HepG2 (cell line): ENCODE measurements around the gene HCLS1. TPM values are rescaled to one million over a fixed set of nuclear protein-coding genes. Genes with fewer than 3 reads are reported as not detected.

Source experiments
- ATAC-seq: fragments of 200-7000 bp; cut with Tn5 transposase; 3 replicates; pipeline ENCODE4 v1.9.1; 2020; ENCODE audit warnings: mild to moderate bottlenecking, moderate library complexity
- BruUV-seq: library from RNA; stranded (reverse); fragments of 400-500 nt; replicated peaks from 2 replicates; lab custom pipeline; 2021; lab: Mats Ljungman, UMichigan
- CTCF ChIA-PET: fragments of 300-600 bp; formaldehyde crosslinking; extraction: SDS; loops from one replicate; lab custom pipeline; 2021; ENCODE audit warnings: low total read pairs, inconsistent platforms, low intra/inter-chr PET ratio; lab: Yijun Ruan, JAX
- POLR2A ChIA-PET: fragments of 350-600 bp; sonication (Branson Sonifier 250); formaldehyde crosslinking; loops from one replicate; lab custom pipeline; 2020; ENCODE audit warnings: antibody characterized with exemption, inconsistent platforms; lab: Yijun Ruan, JAX
- DNase-seq: peaks from one replicate; pipeline ENCODE4 v3.0.0-alpha.2; 2015; ENCODE audit warnings: low spot score
- FAIRE-seq: peaks from 3 replicates; lab custom pipeline; 2011; peaks lifted over from hg19 to GRCh38; lab: Jason Lieb, UNC
- H2AFZ ChIP-seq: one replicate; pipeline ENCODE4 v1.6.1; 2011; ENCODE audit warnings: low read length, inconsistent platforms
- H3K27ac ChIP-seq: fragments of 300-600 bp; 3 replicates; pipeline ENCODE4 v1.8.0; 2011; ENCODE audit warnings: mixed run types, mild to moderate bottlenecking, mixed read lengths, low read length, inconsistent platforms; ENCODE audit not compliant: insufficient read depth; ENCODE audit errors: extremely low read length
- H3K27me3 ChIP-seq, 2 experiments: fragments of 200-600 bp in 1 of 2; 2 replicates in 1 of 2; 3 replicates in 1 of 2; pipeline versions ENCODE4 v1.6.0 to v1.8.0; 2011; ENCODE audit warnings: low read length in 2 of 2, mild to moderate bottlenecking in 2 of 2, moderate library complexity in 2 of 2, inconsistent platforms in 1 of 2; ENCODE audit not compliant: insufficient read depth in 2 of 2, control insufficient read depth in 1 of 2
- H3K36me3 ChIP-seq, 2 experiments: fragments of 200-600 bp in 1 of 2; replicated peaks in 1 of 2; 2 replicates in 1 of 2; 3 replicates in 1 of 2; pipeline versions ENCODE4 v1.5.1 to v1.8.0; 2011; ENCODE audit warnings: low read length in 2 of 2, inconsistent platforms in 1 of 2; ENCODE audit not compliant: insufficient read depth in 2 of 2, control insufficient read depth in 1 of 2
- H3K4me1 ChIP-seq: 2 replicates; pipeline ENCODE4 v1.5.1; 2012; ENCODE audit warnings: low read length, inconsistent platforms; ENCODE audit not compliant: insufficient read depth
- H3K4me2 ChIP-seq: 2 replicates; pipeline ENCODE4 v1.6.0; 2011; ENCODE audit warnings: low read depth, low read length, inconsistent platforms
- H3K4me3 ChIP-seq, 3 experiments: fragments of 200-600 bp in 1 of 3; sonication (generic), shearing (Covaris generic) in 1 of 3; replicated peaks in 1 of 3; 2 replicates each; pipeline ENCODE4 v1.5.1; 2011 to 2016; ENCODE audit warnings: low read length in 3 of 3, inconsistent platforms in 2 of 3, low read depth in 2 of 3, mild to moderate bottlenecking in 2 of 3, control low read depth in 1 of 3, mixed read lengths in 1 of 3; ENCODE audit not compliant: insufficient read depth in 1 of 3
- H3K79me2 ChIP-seq: one replicate; pipeline ENCODE4 v1.6.1; 2011; ENCODE audit warnings: low read length, inconsistent platforms; ENCODE audit not compliant: insufficient read depth
- H3K9ac ChIP-seq: 2 replicates; pipeline ENCODE4 v1.6.0; 2011; ENCODE audit warnings: mild to moderate bottlenecking, low read depth, low read length, inconsistent platforms; ENCODE audit not compliant: insufficient read depth
- H3K9me3 ChIP-seq: 2 replicates; pipeline ENCODE4 v1.5.1; 2012; ENCODE audit warnings: mild to moderate bottlenecking, low read length
- H4K20me1 ChIP-seq: 2 replicates; pipeline ENCODE4 v1.6.0; 2011; ENCODE audit warnings: inconsistent platforms, mild to moderate bottlenecking, low read length, moderate library complexity; ENCODE audit not compliant: insufficient read depth
- FOXC1 ChIP-seq: sonication (generic); formaldehyde crosslinking; IDR thresholded peaks from 2 replicates; pipeline ENCODE4 v1.8.0; 2022; ENCODE audit warnings: mild to moderate bottlenecking, missing genetic modification reagents, borderline replicate concordance
- FOXO1 ChIP-seq: sonication (generic); formaldehyde crosslinking; IDR thresholded peaks from 2 replicates; pipeline ENCODE4 v1.4.0; 2020; ENCODE audit warnings: missing genetic modification reagents
- GPBP1L1 ChIP-seq: sonication (generic); formaldehyde crosslinking; IDR thresholded peaks from 2 replicates; pipeline ENCODE4 v1.5.0; 2020; ENCODE audit warnings: mild to moderate bottlenecking, missing genetic modification reagents
- MAFK ChIP-seq, 2 experiments: IDR thresholded peaks in 1 of 2; conservative IDR thresholded peaks in 1 of 2; 2 replicates each; pipeline ENCODE4 v1.6.1; 2011; ENCODE audit warnings: improper control_type of control experiment in 2 of 2, low read length in 2 of 2
- NFE2L2 ChIP-seq: fragments of 150-350 bp; IDR thresholded peaks from 2 replicates; pipeline ENCODE4 v1.6.1; 2014; ENCODE audit warnings: low read length
- PBX3 ChIP-seq: sonication (generic); formaldehyde crosslinking; IDR thresholded peaks from 2 replicates; pipeline ENCODE4 v1.8.1; 2023; ENCODE audit warnings: missing genetic modification reagents, inconsistent platforms, borderline replicate concordance
- RERE ChIP-seq: IDR thresholded peaks from 2 replicates; pipeline ENCODE4 v1.6.1; 2016; ENCODE audit warnings: low read depth, missing genetic modification reagents, missing compliant biosample characterization
- STAT5B ChIP-seq: sonication (generic); formaldehyde crosslinking; IDR thresholded peaks from 2 replicates; pipeline ENCODE4 v1.4.0; 2020; ENCODE audit warnings: missing genetic modification reagents
- THYN1 ChIP-seq: sonication (generic); formaldehyde crosslinking; IDR thresholded peaks from 2 replicates; pipeline ENCODE4 v1.8.1; 2023; ENCODE audit warnings: low read depth, mild to moderate bottlenecking, moderate library complexity, missing genetic modification reagents, borderline replicate concordance
- ZBTB21 ChIP-seq: sonication (generic); formaldehyde crosslinking; IDR thresholded peaks from 2 replicates; pipeline ENCODE4 v1.4.0; 2020; ENCODE audit warnings: missing genetic modification reagents
- ZNF512B ChIP-seq: sonication (generic); formaldehyde crosslinking; IDR thresholded peaks from 2 replicates; pipeline ENCODE4 v1.5.1; 2020; ENCODE audit warnings: missing genetic modification reagents, mild to moderate bottlenecking, borderline replicate concordance
- ZNF740 ChIP-seq: sonication (generic); formaldehyde crosslinking; IDR thresholded peaks from 2 replicates; pipeline ENCODE4 v1.4.0; 2020; ENCODE audit warnings: missing genetic modification reagents
- WGBS: methylation state at CpG from one replicate; pipeline ENCODE4 v1.1.6; 2017; ENCODE audit warnings: low lambda C conversion rate; 5-methylcytosine and 5-hydroxymethylcytosine counted together
- in situ Hi-C: cut with HindIII; loops from 2 replicates; pipeline ENCODE4 v1.10.0; 2017; ENCODE audit warnings: low pct_unique_long_range_greater_than_20kb; ENCODE audit not compliant: extremely low pct_ligation_motif_present
- intact Hi-C: fragments of 100-400 bp; cut with micrococcal nuclease; formaldehyde crosslinking; loops from one replicate; pipeline ENCODE4 v1.10.0; 2022; ENCODE audit not compliant: unreplicated experiment
- polyA plus RNA-seq, 8 experiments: library from polyadenylated mRNA; depleted of rRNA in 3 of 8; stranded (reverse) in 7 of 8; unstranded in 1 of 8; fragments of >200 nt; fragmentation: Illumina TruSeq in 4 of 8; extraction: Trizol in 4 of 8; gene quantifications; 2 replicates each; pipeline versions ENCODE4 v1.2.1 to v1.2.3, GENCODE V29; 2011 to 2016; ENCODE audit warnings: low read depth in 4 of 8, missing spikeins in 1 of 8, mixed read lengths in 1 of 8; ENCODE audit not compliant: insufficient read depth in 1 of 8
- total RNA-seq, 5 experiments: library from RNA; depleted of rRNA; stranded (reverse); fragments of >200 nt; fragmentation: Illumina TruSeq; extraction: Trizol; gene quantifications; 2 replicates each; pipeline ENCODE4 v1.2.3, GENCODE V29; 2016; ENCODE audit warnings: low read depth in 1 of 5

Gene HCLS1
- total and polyA plus RNA-seq, 2 of the 13 experiments (the other 11 are each of a cell fraction or from before 2014, with no cell fraction given): not detected

- Histone ChIP-seq H3K9me3 (no peaks in the 10 kb centered on the region), H4K20me1 (no peaks in the 10 kb centered on the region), H3K4me3 (no peak overlapping the region), H3K4me1 (no peaks in the 10 kb centered on the region), H3K4me2 (no peak overlapping the region), H3K36me3 (no peaks in the 10 kb centered on the region), H3K9ac (no peak overlapping the region), H3K27me3 (peaks cover 0 to 3% of the 10 kb centered on the region in 2 experiments; a peak in 1 of 5 replicates), H2AFZ (no peak overlapping the region), H3K79me2 (no peaks in the 10 kb centered on the region), H3K27ac (no peak overlapping the region)
- 93% methylated on average over 1 of the region's 1 CpG for WGBS
- intact Hi-C loops (no loop called here), in situ Hi-C loops (no loop called here)
- BruUV-seq: no TSS peak
- DNase-seq (no peak), FAIRE-seq (no peak), ATAC-seq (no peak)
- ChIA-PET CTCF (no interaction called here), POLR2A (no interaction called here)
- TF ChIP-seq STAT5B (no peak), NFE2L2 (no peak), PBX3 (CRISPR knock-in tag) (no peak), FOXC1 (CRISPR knock-in tag) (no peak), ZNF740 (CRISPR knock-in tag) (no peak), RERE (CRISPR knock-in tag) (no peak), FOXO1 (no peak), ZBTB21 (CRISPR knock-in tag) (no peak), GPBP1L1 (CRISPR knock-in tag) (no peak), THYN1 (CRISPR knock-in tag) (no peak), MAFK (conservative IDR thresholded peaks at IDR 0.05 in 1 of 2, IDR thresholded peaks at IDR 0.05 in 1 of 2; ENCODE audit: low read length in 2 of 2) (no peak), ZNF512B (no peak)
Measured at GRCh38 chr3:121630355-121630754, 30.3 kb downstream of the HCLS1 start.
